Measurements from ENCODE around the gene MEF2C. TPM values are rescaled to one million over a fixed set of nuclear protein-coding genes. Genes with fewer than 3 reads are reported as not detected.

MEF2C gene
- total RNA-seq, 3 donors from 2014 or later (not counting 1 experiment from before 2014, with no cell fraction given) = 9.2 to 22.0 (median 18.3) TPM

- intact Hi-C loops (cut with micrococcal nuclease) = no loop called here
- Histone ChIP-seq H3K4me1 (ENCODE audit: control insufficient read depth, insufficient read depth, low read length) (no peaks in the 10 kb centered on the region), H3K4me3 (ENCODE audit: low read length) (no peak overlapping the region), H3K27me3 (ENCODE audit: control insufficient read depth, insufficient read depth, low read length) (no peaks in the 10 kb centered on the region), H3K9me3 (ENCODE audit: control insufficient read depth, insufficient read depth, low read length) (no peaks in the 10 kb centered on the region), H3K27ac (ENCODE audit: low read length) (no peak overlapping the region), H3K36me3 (ENCODE audit: control insufficient read depth, insufficient read depth, low read length) (no peaks in the 10 kb centered on the region)
- 69% methylated on average over 1 of the region's 2 CpGs for WGBS (ENCODE audit: insufficient coverage)
- no peak for TF ChIP-seq CTCF (IDR thresholded peaks at IDR 0.05)
- ATAC-seq = no peak
- Mint-ChIP-seq H3K27me3 (ENCODE audit: low read depth in 2 of 2) (no peaks in the 10 kb centered on the region), H3K36me3 (no peaks in the 10 kb centered on the region), H3K27ac (no peak overlapping the region), H3K9me3 (no peaks in the 10 kb centered on the region), H3K4me1 (peaks cover 0 to 4% of the 10 kb centered on the region in 2 donors), H3K4me3 (no peak overlapping the region)
- DNase-seq = no peak
Measured at GRCh38 chr5:88743231-88743834, 139.7 kb downstream of the MEF2C start.

GRCh38 chr5:88741964-88742363, 141.0 kb downstream of the MEF2C start:
- Mint-ChIP-seq H3K4me1 (peaks cover 0 to 4% of the 10 kb centered on the region in 2 donors), H3K36me3 (no peaks in the 10 kb centered on the region), H3K27me3 (ENCODE audit: low read depth in 2 of 2) (no peaks in the 10 kb centered on the region), H3K27ac (no peak overlapping the region), H3K9me3 (no peaks in the 10 kb centered on the region), H3K4me3 (no peak overlapping the region)
- Histone ChIP-seq H3K27ac (ENCODE audit: low read length) (no peak overlapping the region), H3K9me3 (ENCODE audit: control insufficient read depth, insufficient read depth, low read length) (no peaks in the 10 kb centered on the region), H3K36me3 (ENCODE audit: control insufficient read depth, insufficient read depth, low read length) (no peaks in the 10 kb centered on the region), H3K27me3 (ENCODE audit: control insufficient read depth, insufficient read depth, low read length) (no peaks in the 10 kb centered on the region), H3K4me1 (ENCODE audit: control insufficient read depth, insufficient read depth, low read length) (no peaks in the 10 kb centered on the region), H3K4me3 (ENCODE audit: low read length) (no peak overlapping the region)
- DNase-seq (no peak), ATAC-seq (no peak)
- intact Hi-C loops (cut with micrococcal nuclease) = no loop called here
- 86% methylated on average over 1 of the region's 1 CpG for WGBS (ENCODE audit: insufficient coverage)
- TF ChIP-seq CTCF (IDR thresholded peaks at IDR 0.05) = no peak

GRCh38 chr5:88740604-88741185, 142.3 kb downstream of the MEF2C start:
- no peaks in the 10 kb centered on the region for H3K9me3 ChIP-seq (ENCODE audit: control insufficient read depth, insufficient read depth, low read length)
- H3K4me1 ChIP-seq (ENCODE audit: control insufficient read depth, insufficient read depth, low read length) = no peaks in the 10 kb centered on the region
- intact Hi-C loops (cut with micrococcal nuclease) = no loop called here
- H3K36me3 Mint-ChIP-seq = no peaks in the 10 kb centered on the region
- H3K9me3 Mint-ChIP-seq = no peaks in the 10 kb centered on the region
- no peak for ATAC-seq
- 28% methylated on average over 4 of the region's 5 CpGs for WGBS (ENCODE audit: insufficient coverage)
- no peak overlapping the region for H3K27ac Mint-ChIP-seq
- H3K27me3 ChIP-seq (ENCODE audit: control insufficient read depth, insufficient read depth, low read length) = no peaks in the 10 kb centered on the region
- H3K4me1 Mint-ChIP-seq = no peaks in the 10 kb centered on the region
- no peak overlapping the region for H3K27ac ChIP-seq (ENCODE audit: low read length)
- H3K36me3 ChIP-seq (ENCODE audit: control insufficient read depth, insufficient read depth, low read length) = no peaks in the 10 kb centered on the region
- H3K27me3 Mint-ChIP-seq (ENCODE audit: low read depth in 2 of 2) = no peaks in the 10 kb centered on the region
- DNase-seq = no peak
- no peak for TF ChIP-seq CTCF (IDR thresholded peaks at IDR 0.05)
- H3K4me3 ChIP-seq (ENCODE audit: low read length) = no peak overlapping the region
- H3K4me3 Mint-ChIP-seq = no peak overlapping the region

- DNase-seq (no peak), ATAC-seq (no peak)
- Mint-ChIP-seq H3K27ac (no peak overlapping the region), H3K4me3 (no peak overlapping the region), H3K27me3 (ENCODE audit: low read depth in 2 of 2) (no peaks in the 10 kb centered on the region), H3K4me1 (peaks cover 17 to 28% of the 10 kb centered on the region in 2 donors), H3K36me3 (no peaks in the 10 kb centered on the region), H3K9me3 (no peaks in the 10 kb centered on the region)
- 90% methylated on average over 1 of the region's 2 CpGs for WGBS (ENCODE audit: insufficient coverage)
- no peaks in the 10 kb centered on the region for H3K36me3 ChIP-seq (ENCODE audit: control insufficient read depth, insufficient read depth, low read length)
- no peak overlapping the region for H3K4me3 ChIP-seq (ENCODE audit: low read length)
- peaks cover 8% of the 10 kb centered on the region for H3K4me1 ChIP-seq (ENCODE audit: control insufficient read depth, insufficient read depth, low read length)
- H3K27ac ChIP-seq (ENCODE audit: low read length) = no peak overlapping the region
- no peaks in the 10 kb centered on the region for H3K27me3 ChIP-seq (ENCODE audit: control insufficient read depth, insufficient read depth, low read length)
- intact Hi-C loops (cut with micrococcal nuclease) = no loop called here
- no peaks in the 10 kb centered on the region for H3K9me3 ChIP-seq (ENCODE audit: control insufficient read depth, insufficient read depth, low read length)
- TF ChIP-seq CTCF (IDR thresholded peaks at IDR 0.05) = no peak
Measured at GRCh38 chr5:88736494-88736893, 146.5 kb downstream of the MEF2C start.

Measured in natural killer cell (primary cell).